ENCODE data around the gene NEUROD1.

The NEUROD1 gene

DNA sequence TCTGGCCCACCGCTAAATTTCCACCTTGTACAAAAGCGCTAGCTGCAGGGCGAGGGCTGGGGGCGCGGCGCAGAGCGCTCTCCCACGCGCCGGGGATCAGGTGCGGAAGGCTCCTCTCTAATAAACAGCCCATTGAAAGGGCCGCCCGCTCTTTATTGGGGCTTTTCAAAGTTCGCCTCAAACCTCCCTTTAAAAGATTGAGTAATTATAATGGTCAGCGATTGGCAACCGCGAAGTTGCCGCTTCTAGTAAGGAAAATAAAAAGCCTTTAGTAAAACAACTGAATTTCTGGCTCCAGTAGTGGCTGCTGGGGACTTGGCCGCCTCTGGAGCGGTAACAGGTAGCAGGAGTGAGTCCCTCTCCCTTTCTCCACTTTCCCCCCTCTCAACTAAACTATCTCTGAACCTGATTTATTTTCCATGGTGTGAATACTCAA is 755 bp downstream of the NEUROD1 start:
- DNase-seq, result no peak

DNA sequence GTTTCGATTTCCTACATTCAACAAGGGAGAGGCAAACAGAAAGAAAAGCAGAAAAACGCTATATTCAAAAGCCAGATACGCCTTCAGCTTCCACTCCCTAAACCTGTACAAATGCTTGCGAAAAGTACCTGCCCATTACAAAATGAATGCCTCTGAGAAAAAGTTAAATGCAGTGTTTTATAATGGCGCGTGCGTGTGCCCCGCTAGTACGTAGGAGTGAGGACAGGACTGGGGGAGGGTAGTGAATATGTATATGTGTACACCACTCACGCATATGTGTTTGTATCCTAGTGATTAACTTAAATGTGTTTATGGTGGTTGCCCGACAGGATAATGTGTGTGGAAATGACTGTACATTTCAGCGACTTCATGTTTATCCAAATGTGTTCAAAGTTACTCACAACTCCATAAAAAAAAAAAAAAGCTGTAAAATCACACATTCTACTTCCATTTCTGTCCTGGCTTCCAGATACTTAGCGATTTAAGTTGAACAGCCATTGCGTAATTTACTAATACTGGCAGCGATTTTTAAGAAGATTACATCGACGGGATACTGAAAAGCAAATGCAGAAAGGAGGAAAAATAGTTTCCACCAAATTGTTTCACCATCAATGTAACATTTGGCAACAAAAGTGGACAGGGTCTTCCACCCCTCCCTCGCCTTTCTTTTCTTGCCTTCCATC is 1.3 kb downstream of the NEUROD1 start:
- DNase-seq, result no peak

DNA sequence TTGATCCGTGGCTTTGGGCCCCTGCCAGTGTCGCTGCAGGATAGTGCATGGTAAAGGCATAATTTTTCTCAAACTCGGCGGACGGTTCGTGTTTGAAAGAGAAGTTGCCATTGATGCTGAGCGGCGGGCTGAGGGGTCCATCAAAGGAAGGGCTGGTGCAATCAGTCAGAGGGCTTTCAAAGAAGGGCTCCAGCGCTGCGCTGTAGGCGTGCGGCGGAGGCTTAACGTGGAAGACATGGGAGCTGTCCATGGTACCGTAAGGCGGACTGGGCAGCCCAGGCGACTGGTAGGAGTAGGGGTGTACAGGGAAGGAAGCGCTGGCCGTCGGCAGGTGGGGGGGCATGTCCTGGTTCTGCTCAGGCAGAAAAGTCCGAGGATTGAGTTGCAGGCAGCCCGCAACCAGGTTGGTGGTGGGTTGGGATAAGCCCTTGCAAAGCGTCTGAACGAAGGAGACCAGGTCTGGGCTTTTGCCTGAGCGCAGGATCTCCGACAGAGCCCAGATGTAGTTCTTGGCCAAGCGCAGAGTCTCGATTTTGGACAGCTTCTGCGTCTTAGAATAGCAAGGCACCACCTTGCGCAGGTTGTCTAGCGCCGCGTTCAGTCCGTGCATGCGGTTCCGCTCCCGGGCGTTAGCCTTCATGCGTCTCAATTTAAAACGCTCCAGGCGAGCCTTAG is 2.3 kb downstream of the NEUROD1 start:
- DNase-seq, result no peak

DNA sequence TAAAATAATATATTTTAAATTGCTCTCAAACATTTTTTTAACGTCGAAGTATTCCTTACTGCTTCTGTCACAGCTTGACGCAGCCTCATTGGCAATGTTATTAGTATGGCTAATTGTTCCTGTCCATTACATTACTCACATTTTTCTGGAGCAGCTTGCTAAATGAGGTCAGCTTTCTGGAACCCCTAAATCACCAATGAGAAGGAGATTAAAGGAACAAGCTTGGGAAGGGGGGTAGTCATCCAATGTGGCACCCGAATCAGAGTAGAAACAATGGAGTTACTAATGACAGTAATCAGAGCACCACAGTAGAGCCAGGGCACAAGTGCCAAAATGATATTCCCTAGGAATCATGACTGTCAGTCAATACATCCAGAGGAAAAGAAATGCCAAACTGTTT is 5.1 kb downstream of the NEUROD1 start:
- DNase-seq, result no peak

DNA sequence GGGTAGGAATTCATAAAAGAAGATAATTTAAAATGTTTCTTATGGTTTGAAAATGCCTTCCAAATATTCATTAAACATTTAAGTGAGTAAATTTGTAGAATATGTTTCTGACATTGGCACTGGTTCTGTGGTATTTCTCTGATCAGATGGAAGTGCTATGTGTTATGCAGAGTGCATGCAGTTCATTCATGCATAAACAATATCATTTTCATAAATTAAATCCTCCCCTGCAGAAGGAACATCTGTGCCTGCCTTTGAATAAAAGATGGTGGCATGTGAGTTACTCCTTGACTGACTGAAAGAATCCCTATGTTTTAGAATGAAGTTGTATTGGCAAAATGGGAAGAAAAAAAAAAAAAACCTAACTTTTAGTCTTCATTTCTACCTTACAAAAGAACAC is 5.9 kb downstream of the NEUROD1 start:
- no peak for DNase-seq

DNA sequence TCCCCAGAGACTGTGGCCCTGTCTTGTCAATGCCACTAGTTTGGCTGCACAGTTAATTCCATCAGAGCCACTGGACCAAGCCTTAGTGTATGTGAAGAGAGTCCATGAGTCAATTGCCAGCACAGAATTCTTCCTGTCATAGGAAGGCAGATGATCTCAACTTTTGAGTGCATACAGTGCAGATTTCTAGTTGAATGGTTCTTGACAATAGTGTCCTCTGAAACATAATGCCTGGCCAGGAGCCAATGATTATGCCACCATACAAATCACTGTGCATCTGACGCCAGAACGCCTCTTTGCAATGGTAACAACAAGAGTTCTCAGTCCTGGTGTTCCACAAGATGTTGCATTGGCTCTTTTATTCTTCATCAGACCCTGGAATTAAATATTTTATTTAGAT is 7.1 kb downstream of the NEUROD1 start:
- no peak for DNase-seq

DNA sequence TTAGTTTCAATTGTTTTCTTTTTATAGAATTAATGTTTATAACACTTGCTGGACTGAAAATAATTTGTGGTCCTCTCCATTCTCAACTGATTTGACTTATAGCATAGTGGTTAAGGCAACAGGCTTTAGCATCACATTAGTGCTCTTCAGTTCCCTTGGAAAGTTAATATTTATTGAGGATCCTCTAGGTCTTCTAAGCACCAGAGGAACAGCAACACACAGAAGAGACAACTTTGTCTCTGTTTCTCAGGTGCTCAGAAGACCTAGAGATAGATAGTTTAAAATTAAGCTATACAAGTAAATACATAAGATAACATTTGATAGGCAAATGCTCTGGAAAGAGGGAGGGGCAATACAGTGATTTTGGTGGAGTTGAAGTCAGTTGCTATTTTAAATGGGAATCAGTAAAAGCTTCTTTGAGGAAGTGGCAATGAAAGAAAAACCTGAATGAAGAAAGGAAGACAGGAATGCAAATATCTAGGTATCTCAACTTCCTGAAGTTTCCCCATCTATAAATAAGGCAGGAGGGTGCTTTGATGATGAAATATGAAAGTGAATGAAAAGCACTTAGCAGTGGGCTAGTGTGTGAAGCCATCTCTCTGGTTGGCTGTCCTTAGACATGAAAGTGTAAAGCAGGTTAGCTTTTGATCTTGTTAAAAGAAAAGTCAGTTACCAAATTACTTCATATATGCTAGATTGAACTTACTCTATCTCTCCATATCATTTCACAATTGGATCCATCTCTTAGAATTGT is 7.9 kb downstream of the NEUROD1 start:
- no peak for DNase-seq

DNA sequence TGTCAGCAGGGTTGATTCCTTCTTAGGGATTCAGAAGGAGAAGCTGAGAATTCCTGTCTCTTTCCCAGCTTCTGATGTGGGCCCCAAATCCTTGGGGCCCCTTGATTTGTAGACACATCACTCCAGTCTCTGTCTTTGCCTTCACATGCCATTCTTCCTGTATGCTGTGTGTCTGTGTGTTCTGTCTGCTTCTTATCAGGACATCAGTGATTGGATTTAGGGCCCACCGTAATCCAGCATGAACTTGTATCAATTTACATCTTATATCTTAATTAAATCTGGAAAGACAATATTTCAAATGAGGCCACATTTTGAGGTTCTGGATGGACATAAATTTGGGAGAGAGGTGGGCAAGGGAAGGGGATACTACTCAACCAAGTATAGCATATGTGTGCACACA is 9.7 kb downstream of the NEUROD1 start:
- DNase-seq, result no peak

DNA sequence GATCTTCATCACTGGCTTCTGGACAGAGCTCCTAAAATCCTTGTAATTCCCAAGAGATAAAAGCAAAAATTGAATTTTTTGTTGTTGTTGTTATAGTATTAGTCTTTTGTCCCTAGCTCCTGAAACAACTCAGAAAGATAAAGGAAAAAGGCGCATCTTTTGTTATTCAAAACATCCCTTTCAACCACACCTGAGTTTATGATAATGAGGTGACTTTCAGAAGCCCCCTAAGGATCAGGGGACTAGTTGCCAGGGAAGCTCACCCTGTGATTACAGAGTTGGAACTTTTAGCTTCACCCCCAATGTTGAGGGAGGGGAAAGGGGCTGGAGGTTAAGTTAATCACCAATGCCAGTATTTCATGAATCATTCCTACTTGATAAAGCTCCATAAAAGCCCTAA is 13.1 kb downstream of the NEUROD1 start:
- DNase-seq, result no peak

DNA sequence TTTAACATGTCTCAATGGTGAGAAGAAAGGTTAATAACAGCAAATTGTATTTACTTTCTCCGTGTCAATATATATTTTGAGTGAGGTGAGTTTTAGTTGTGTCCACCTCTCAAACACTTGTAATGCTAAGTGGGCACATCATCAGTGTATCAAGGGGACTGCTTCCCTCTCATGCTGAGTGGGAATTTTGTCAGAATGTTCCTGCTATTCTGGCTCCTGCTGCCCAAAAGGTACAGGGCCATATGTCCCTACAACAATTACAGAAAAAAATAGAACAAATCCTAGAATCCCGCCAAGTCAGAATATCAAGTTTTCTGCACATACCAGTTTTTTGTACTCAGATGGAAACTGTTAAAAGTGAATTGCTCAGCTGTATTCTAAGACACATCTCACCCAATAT is 18.0 kb downstream of the NEUROD1 start:
- no peak for DNase-seq

DNA sequence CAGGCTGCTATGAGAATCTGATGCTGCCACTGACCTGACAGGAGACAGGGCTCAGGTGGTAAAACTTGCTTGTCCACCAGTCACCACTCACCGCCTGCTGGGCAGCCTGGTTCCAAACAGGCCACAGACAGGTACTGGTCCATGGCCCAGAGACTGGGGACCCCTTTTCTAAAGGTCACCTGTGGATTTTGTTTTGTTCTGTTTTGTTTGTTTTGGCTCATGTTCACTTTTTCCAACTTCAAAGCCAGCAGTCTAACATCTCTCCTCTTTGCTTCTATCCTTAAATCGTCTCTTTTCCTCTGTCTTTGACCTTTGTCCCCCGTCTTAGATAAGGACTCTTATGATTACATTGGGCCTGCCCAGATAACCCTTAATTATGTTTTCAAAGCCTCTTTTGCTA is 20.1 kb downstream of the NEUROD1 start:
- DNase-seq, result no peak

DNA sequence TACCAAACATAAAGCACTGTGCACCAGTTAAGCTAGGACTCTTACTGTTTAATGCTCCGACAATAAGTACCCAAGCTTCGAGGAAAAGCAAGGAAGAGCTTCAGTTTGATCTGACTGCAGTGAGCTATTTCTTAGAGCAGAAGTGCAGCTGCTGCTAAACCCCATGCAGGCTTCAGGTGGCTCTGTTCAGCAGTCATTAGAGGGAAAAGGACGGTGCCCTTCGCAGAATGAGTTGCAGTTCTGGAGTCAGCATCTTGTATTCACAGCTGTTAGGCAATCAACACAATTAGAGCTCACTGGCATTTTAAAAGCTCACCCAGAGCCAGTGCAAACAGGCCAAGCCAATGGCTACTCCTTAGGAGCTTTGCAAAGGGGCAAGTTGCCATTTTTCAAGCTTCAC is 21.9 kb downstream of the NEUROD1 start:
- peak; percentile 72 for DNase-seq

DNA sequence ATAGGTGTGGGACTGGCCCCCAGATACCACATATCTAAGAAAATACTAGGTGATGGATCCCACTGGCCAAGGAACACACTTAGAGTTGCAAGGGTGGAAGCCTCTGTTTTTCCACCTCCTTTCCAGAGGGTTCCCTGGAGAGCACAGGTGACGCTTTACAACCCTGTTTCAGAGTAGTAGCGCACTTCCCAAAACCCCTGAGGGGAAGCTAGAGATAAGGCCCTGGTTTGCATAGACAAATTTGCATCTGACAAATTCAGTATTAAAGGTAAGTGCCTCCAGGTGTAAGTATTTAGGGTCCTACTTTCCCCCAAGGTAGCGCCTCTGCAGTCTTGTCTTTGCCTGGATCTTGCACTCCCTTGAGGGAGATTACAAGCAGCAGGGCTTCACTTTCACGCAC is 22.9 kb downstream of the NEUROD1 start:
- DNase-seq, result no peak

DNA sequence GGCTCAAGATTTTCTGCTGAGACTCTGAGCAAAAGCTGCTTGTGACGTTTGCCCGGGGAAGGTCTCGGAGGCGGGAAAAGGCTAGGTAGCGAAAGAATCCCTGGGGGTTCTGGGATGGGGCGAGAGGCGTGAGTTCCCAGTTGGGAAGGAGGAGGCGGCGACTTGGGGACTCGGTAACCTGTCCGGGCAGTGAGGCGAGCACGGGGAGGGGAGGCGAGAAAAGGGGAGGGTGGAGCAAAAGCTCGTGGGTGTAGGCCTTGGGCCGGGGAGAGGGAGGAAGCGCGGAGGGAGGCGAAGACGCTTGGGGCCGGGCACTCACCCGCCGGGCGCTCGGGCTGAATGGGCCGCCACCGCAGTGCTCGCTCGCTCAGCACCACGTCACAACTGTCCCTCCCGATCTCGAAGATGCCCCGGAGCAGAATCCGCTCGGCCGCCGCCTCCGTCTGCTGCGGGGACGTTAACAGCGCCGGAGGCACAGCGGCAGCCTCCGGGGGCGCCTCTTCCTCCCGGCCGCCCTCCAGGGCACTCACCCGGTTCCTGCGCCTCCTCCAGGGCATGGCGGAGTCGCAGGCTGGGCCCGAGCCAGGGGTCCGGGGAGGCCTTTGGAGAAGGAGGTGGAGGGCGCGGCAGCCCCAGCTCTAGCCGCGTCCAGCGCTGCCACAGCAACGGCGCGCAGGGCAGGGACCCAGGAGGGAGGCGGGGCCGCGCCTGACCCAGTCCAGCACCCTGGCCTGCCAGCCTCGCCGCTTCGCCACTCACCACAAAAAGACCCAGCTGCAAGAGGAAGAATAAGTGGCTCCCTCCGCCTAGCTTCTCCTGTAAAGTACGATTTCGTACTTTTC is 23.6 kb downstream of the NEUROD1 start, which contains the start of gene CERKL:
Gene CERKL (minus strand): TSS at position 656 of the 842 bp plus-strand sequence. CDS start 99 bp downstream, at position 557.
- DNase-seq, result no peak

DNA sequence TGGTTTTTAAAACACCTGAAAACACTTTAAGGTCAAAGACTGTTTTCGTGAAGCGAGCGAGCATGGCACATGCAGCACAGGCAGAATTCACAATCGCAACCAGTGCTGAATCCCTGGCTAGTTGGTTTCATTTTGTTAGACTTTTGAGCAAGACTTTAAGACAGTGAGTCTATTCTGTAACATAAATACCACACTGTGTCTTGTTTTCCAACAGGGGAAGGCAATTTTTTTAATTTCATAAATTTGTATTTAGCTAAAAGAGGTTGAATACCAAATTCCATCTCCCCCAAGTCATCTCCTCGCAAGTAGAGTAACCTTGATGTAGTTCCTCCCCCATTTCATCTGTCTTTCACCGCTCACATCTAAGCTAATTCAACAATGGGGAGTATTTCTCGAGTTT is 24.8 kb downstream of the NEUROD1 start:
- no peak for DNase-seq

DNA sequence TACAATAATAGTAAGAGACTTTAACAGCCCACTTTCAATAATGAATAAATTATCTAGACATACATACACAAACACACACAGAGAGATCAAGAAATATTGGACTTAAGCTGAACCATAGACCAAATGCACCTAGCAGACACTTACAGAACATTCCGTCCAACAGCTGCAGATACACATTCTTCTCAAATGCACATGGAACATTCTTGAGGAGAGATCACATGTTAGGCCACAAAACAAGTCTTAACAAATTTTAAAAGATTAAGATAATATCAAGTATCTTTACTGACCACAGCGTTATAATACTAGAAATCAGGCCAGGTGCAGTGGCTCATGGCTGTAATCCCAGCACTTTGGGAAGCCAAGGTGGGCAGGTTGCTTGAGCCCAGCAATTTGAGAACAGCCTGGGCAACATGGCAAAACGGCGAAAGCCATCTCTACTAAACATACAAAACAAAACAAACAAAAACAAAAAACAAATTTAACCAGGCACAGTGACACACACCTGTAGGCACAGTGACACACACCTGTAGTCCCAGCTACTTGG is 30.8 kb downstream of the NEUROD1 start:
- no peak for DNase-seq

DNA sequence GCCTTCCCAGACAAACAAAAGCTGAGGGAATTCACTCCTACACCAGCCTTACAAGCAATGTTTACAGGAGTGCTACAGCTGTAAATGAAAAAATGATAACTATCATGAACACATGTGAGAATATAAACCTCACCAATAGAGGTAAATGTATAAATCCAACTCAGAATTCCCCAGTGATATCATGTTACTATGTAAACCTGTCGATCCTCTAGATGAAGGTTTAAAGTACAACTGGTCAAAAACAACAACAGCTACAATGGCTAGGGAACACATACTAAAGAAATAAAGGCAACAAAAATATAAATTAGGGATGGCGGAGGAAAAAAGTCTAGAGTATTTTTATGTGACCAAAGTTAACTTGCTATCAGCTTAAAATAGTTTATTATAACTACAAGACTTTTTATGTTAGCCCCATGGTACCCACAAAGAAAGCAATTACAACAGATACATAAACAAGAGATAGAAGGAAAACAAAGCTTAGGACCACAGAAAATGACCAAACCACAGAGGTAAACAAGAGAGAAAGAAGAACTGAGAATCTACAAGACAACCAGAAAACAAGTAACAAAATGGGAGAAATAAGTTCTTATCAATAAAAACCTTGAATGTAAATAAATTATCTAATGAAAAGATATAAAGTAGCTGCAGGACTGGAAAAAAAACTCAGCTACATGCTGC is 31.7 kb downstream of the NEUROD1 start:
- DNase-seq, result no peak

DNA sequence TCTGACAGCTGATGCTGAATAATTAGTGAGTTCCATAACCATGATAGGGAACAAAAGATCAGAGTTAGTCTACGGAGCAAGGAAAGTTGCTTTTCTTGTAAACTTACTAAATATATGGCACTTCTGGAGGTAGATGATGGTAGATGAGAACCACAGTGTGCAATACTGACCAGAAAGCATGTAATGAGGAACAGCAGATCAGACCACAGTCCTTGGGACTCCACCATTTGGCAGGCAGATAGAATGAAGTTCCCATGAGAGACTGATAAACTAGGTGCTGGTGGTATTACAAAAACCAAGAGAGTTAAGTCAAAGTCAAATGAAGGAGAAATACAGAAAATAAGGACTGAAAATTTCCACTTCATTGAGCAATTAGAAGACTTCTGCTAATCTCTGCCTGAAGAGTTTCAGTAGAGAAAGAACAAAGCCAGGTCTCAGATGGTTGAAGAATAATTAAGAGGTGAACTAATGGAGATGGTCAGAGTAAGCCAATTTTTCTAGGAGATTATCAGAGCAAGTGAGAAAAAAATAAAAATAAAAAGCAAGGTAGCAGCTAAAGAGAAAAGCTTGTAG is 33.8 kb downstream of the NEUROD1 start:
- DNase-seq, result no peak

DNA sequence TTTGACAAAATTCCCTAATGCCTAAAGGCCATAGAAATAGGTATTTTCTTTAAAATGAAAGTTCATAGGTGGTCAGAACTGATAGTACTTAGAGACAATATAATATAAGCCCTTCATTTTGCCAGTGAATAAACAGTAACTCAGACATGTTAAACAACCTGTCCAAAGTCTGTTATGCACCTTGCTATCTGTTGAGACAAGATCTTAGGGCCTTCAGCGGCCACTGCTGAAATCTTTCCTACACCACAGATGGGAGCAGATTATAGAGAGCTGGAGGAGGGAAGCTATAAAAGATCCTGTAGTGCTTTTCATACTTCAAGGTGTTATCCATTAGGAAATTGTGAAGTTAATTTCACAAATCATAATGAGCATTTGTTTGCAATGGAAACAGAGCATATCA is 37.2 kb downstream of the NEUROD1 start:
- no peak for DNase-seq

DNA sequence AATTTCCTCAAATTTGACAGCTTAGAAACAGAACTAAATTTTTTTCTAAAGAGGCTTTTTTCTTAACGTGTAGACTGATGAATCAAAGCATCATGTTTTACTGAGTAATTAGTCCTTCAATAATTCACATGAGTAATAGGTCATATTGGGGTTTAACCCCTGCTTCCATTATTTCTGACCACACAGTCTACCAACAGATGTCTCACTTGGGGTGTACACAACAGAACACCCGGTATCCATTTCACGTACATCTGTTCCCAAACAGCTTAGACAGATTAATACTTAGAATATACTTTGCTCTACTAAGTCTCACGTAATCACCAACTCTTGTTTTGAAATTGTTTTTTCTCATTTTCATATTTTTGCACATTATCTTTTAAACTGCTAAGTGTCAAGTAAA is 38.2 kb downstream of the NEUROD1 start:
- DNase-seq, result no peak

DNA sequence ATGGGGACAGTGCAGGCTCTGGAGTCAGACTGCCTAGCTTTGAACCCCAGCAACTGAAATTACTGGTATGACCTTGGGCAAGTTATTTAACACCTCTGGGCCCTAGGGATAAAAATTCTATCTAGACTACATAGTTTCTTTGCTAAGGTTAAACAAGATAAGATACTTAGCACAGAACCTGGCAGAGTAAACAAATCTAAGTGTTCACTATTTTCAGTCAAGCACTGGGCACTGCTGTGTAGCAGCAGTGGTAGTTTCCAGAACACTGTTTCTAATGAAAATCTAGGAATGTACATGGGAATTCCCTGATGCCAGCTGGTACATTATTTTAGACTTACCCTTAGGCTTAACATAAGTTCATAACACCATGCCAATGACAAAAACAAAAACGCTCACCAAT is 40.6 kb downstream of the NEUROD1 start:
- no peak for DNase-seq

Data from NCI-H2081 treated with DMSO at 0.1 percent for 48 hours (cell line).